Measurements from ENCODE around the gene CALCOCO1. TPM values are rescaled to one million over a fixed set of nuclear protein-coding genes. Genes with fewer than 3 reads are reported as not detected.

The CALCOCO1 gene
- polyA plus RNA-seq, 1 experiment = 124 TPM

DNA sequence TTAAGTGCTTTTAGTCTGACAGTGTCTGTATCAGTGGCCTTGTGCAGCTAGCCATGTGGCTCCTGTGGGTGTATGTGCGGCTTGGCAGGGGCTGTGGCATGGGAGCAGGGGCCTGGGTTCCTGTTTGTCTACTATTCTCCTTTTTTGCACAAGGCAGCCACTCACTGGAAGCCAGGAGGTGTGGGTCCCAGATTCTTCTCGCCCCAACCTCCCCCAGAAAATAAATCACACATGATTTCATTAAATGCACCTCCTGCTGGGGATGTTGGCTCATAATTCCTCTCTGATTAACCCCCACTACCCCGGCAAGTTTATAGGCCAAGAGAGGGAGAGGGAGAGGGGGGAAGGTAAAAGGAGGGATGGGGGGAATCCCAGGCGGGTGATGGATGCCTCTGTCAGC lies 17.6 kb downstream of the CALCOCO1 start:
- ChIA-PET CTCF (interaction anchor here (0.9 to 10.0 kb wide), 3 partner anchors 8 to 34 kb away, joined by 3 to 518 read pairs (median 7); no protein-coding TSS in a partner anchor), POLR2A (no interaction called here)
- no peak for DNase-seq (ENCODE audit: low read depth, low spot score)
- Histone ChIP-seq H3K27me3 (ENCODE audit: control insufficient read depth, insufficient read depth, low read length) (peaks cover 22% of the 10 kb centered on the region), H3K27ac (ENCODE audit: low read depth, low read length) (no peak overlapping the region), H3K9me3 (ENCODE audit: control insufficient read depth, insufficient read depth, low read length) (no peaks in the 10 kb centered on the region), H3K4me3 (ENCODE audit: low read depth, low read length) (no peak overlapping the region)
- TF ChIP-seq, protein P1, sequence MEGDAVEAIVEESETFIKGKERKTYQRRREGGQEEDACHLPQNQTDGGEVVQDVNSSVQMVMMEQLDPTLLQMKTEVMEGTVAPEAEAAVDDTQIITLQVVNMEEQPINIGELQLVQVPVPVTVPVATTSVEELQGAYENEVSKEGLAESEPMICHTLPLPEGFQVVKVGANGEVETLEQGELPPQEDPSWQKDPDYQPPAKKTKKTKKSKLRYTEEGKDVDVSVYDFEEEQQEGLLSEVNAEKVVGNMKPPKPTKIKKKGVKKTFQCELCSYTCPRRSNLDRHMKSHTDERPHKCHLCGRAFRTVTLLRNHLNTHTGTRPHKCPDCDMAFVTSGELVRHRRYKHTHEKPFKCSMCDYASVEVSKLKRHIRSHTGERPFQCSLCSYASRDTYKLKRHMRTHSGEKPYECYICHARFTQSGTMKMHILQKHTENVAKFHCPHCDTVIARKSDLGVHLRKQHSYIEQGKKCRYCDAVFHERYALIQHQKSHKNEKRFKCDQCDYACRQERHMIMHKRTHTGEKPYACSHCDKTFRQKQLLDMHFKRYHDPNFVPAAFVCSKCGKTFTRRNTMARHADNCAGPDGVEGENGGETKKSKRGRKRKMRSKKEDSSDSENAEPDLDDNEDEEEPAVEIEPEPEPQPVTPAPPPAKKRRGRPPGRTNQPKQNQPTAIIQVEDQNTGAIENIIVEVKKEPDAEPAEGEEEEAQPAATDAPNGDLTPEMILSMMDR (IDR thresholded peaks at IDR 0.05; ENCODE audit: low read depth, low read length) = no peak

DNA sequence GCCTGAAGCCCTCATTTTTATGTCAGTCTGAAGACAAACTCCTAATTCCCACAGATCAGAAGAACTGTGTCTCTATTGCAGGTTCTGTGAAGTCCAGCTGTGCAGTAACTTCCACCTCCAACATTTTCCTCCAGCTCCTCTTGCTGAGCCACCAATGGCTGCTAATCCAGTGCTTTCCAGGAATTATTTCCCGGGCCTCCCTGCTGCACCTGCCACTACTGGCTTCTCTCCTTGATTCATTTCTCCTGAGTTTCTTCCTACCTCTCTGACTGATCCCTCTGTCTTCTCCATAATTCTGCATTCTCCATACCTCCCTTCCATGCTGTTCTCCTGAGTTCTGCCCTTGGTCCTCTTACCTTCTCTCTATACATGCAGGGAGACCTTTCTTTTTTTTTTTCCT lies 21.2 kb downstream of the CALCOCO1 start:
- Histone ChIP-seq H3K27me3 (ENCODE audit: control insufficient read depth, insufficient read depth, low read length) (peaks cover 32% of the 10 kb centered on the region), H3K27ac (ENCODE audit: low read depth, low read length) (no peak overlapping the region), H3K4me3 (ENCODE audit: low read depth, low read length) (no peak overlapping the region), H3K9me3 (ENCODE audit: control insufficient read depth, insufficient read depth, low read length) (no peaks in the 10 kb centered on the region)
- POLR2A ChIA-PET = no interaction called here
- DNase-seq (ENCODE audit: low read depth, low spot score) = no peak
- CTCF ChIA-PET = interaction anchor here (0.6 to 10.0 kb wide), 2 partner anchors 16 to 37 kb away, joined by 3 to 518 read pairs; no protein-coding TSS in a partner anchor
- TF ChIP-seq, protein P1 (IDR thresholded peaks at IDR 0.05; ENCODE audit: low read depth, low read length) = no peak

DNA sequence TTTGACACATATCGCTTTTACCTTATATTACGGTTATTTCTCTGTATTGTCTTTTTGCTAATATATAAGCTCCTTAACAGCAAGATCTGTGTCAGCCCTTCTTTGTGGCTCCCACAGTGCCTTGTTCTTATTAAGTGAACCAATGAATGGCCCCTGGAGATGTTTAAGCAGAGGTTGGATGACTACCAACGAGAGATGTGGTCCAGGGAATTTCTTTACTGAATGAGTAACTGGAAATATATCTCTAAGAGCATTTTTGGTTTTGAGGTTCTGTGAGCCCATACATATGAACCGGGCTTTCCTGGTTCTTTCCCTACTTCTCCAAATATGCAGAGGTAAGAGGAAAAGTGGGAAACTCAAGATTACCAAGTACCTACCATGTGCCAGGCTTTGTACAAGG lies 23.5 kb downstream of the CALCOCO1 start:
- Histone ChIP-seq H3K27me3 (ENCODE audit: control insufficient read depth, insufficient read depth, low read length) (peaks cover 44% of the 10 kb centered on the region), H3K27ac (ENCODE audit: low read depth, low read length) (no peak overlapping the region), H3K4me3 (ENCODE audit: low read depth, low read length) (no peak overlapping the region), H3K9me3 (ENCODE audit: control insufficient read depth, insufficient read depth, low read length) (no peaks in the 10 kb centered on the region)
- TF ChIP-seq, protein P1 (IDR thresholded peaks at IDR 0.05; ENCODE audit: low read depth, low read length) = no peak
- no peak for DNase-seq (ENCODE audit: low read depth, low spot score)
- ChIA-PET POLR2A (no interaction called here), CTCF (interaction anchor here (0.6 to 10.0 kb wide), 5 partner anchors 23 to 504 kb away, joined by 3 to 518 read pairs (median 4); no protein-coding TSS in a partner anchor)

- Histone ChIP-seq H3K27me3 (ENCODE audit: control insufficient read depth, insufficient read depth, low read length) (peaks cover 52% of the 10 kb centered on the region), H3K9me3 (ENCODE audit: control insufficient read depth, insufficient read depth, low read length) (no peaks in the 10 kb centered on the region; the same call in 1 of the 2 replicates), H3K4me3 (ENCODE audit: low read depth, low read length) (no peak overlapping the region), H3K27ac (ENCODE audit: low read depth, low read length) (no peak overlapping the region)
- ChIA-PET POLR2A (interaction anchor here (0.8 kb wide), 1 partner anchor 42 kb away, joined by 6 read pairs; no protein-coding TSS in a partner anchor), CTCF (interaction anchor here (0.6 to 10.0 kb wide), 30 partner anchors 8 to 557 kb away, joined by 3 to 518 read pairs (median 5); partner anchors contain the start of genes AAAS, CALCOCO1 and CISTR)
- TF ChIP-seq, protein P1 (IDR thresholded peaks at IDR 0.05; ENCODE audit: low read depth, low read length) = peak; percentile 95
- peak; percentile 30 for DNase-seq (ENCODE audit: low read depth, low spot score)
Measured at GRCh38 chr12:53701518-53702264, 25.6 kb downstream of the CALCOCO1 start.

- no peak for DNase-seq (ENCODE audit: low read depth, low spot score)
- CTCF ChIA-PET = interaction anchor here (0.7 to 5.6 kb wide), 10 partner anchors 8 to 501 kb away, joined by 3 to 314 read pairs (median 4); no protein-coding TSS in a partner anchor
- H3K27ac ChIP-seq (ENCODE audit: low read depth, low read length) = no peak overlapping the region
- POLR2A ChIA-PET = no interaction called here
- TF ChIP-seq, protein P1 (IDR thresholded peaks at IDR 0.05; ENCODE audit: low read depth, low read length) = no peak
- H3K9me3 ChIP-seq (ENCODE audit: control insufficient read depth, insufficient read depth, low read length) = no peaks in the 10 kb centered on the region; the same call in 1 of the 2 replicates
- peaks cover 51% of the 10 kb centered on the region for H3K27me3 ChIP-seq (ENCODE audit: control insufficient read depth, insufficient read depth, low read length)
- H3K4me3 ChIP-seq (ENCODE audit: low read depth, low read length) = no peak overlapping the region
Measured at GRCh38 chr12:53700567-53700966, 26.7 kb downstream of the CALCOCO1 start.
